Endothelial cell of umbilical vein (primary cell): Measurements from ENCODE around the gene PTH1R. TPM values are rescaled to one million over a fixed set of nuclear protein-coding genes. Genes with fewer than 3 reads are reported as not detected.

Experiments used
- BruUV-seq: library from RNA; stranded (reverse); fragments of 400-500 nt; replicated peaks from 2 replicates; lab custom pipeline; 2021; lab: Mats Ljungman, UMichigan
- CTCF ChIA-PET: fragments of 300-600, 350-600 bp; sonication (Branson Sonifier 250); formaldehyde crosslinking; loops from one replicate; lab custom pipeline; 2021; ENCODE audit warnings: antibody characterized with exemption, inconsistent platforms; lab: Charles Lee
- POLR2A ChIA-PET: fragments of 300-600, 350-600 bp; sonication (Branson Sonifier 250); formaldehyde crosslinking; loops from one replicate; lab custom pipeline; 2021; ENCODE audit warnings: antibody characterized with exemption, inconsistent platforms; lab: Charles Lee
- DNase-seq: peaks from one replicate; pipeline ENCODE4 v3.0.0-alpha.2; 2011; ENCODE audit warnings: low read depth, low spot score
- FAIRE-seq: peaks from 2 replicates; lab custom pipeline; 2011; peaks lifted over from hg19 to GRCh38; lab: Jason Lieb, UNC
- H2AFZ ChIP-seq: 2 replicates; pipeline ENCODE4 v1.6.0; 2012; ENCODE audit warnings: low read depth, low read length, control low read depth, inconsistent platforms
- H3K27ac ChIP-seq: 2 replicates; pipeline ENCODE4 v1.5.1; 2011; ENCODE audit warnings: low read depth, mild to moderate bottlenecking, control low read depth, low read length, moderate library complexity; ENCODE audit not compliant: insufficient read depth
- H3K27me3 ChIP-seq, 2 experiments: 2 replicates each; pipeline versions ENCODE4 v1.6.0 to v1.6.1; 2011; ENCODE audit warnings: low read length in 2 of 2, mixed read lengths in 1 of 2; ENCODE audit not compliant: control insufficient read depth in 2 of 2, insufficient read depth in 2 of 2
- H3K36me3 ChIP-seq, 2 experiments: 2 replicates in 1 of 2; 3 replicates in 1 of 2; pipeline ENCODE4 v1.5.1; 2011; ENCODE audit warnings: low read length in 2 of 2, mild to moderate bottlenecking in 1 of 2, moderate library complexity in 1 of 2; ENCODE audit not compliant: control insufficient read depth in 2 of 2, insufficient read depth in 2 of 2; ENCODE audit errors: extremely low read depth in 1 of 2
- H3K4me1 ChIP-seq: 3 replicates; pipeline ENCODE4 v1.5.1; 2011; ENCODE audit warnings: mild to moderate bottlenecking, low read length; ENCODE audit not compliant: control insufficient read depth, insufficient read depth; ENCODE audit errors: extremely low read depth
- H3K4me2 ChIP-seq: 2 replicates; pipeline ENCODE4 v1.6.1; 2011; ENCODE audit warnings: low read length, control low read depth, mixed read lengths; ENCODE audit not compliant: insufficient read depth
- H3K4me3 ChIP-seq, 3 experiments: fragments of 200-600 bp in 1 of 3; sonication (generic), shearing (Covaris generic) in 1 of 3; replicated peaks in 1 of 3; 2 replicates each; pipeline ENCODE4 v1.5.1; 2011 to 2016; ENCODE audit warnings: control low read depth in 3 of 3, low read length in 3 of 3, mild to moderate bottlenecking in 2 of 3, inconsistent platforms in 1 of 3, low read depth in 1 of 3, moderate library complexity in 1 of 3; ENCODE audit not compliant: insufficient read depth in 1 of 3
- H3K79me2 ChIP-seq: 2 replicates; pipeline ENCODE4 v1.6.0; 2012; ENCODE audit warnings: low read length, inconsistent platforms; ENCODE audit not compliant: control insufficient read depth, insufficient read depth
- H3K9ac ChIP-seq: replicated peaks from 2 replicates; pipeline ENCODE3; 2011; ENCODE audit warnings: low read length, control low read depth; ENCODE audit not compliant: insufficient read depth; ENCODE audit errors: extremely low read depth
- H3K9me1 ChIP-seq: replicated peaks from 3 replicates; pipeline ENCODE4 v1.6.0; 2011; ENCODE audit warnings: mild to moderate bottlenecking, low read length; ENCODE audit not compliant: control insufficient read depth, insufficient read depth; ENCODE audit errors: extremely low read depth
- H3K9me3 ChIP-seq: replicated peaks from 2 replicates; pipeline ENCODE4 v1.5.1; 2012; ENCODE audit warnings: low read length, inconsistent platforms; ENCODE audit not compliant: control insufficient read depth, insufficient read depth
- H4K20me1 ChIP-seq: replicated peaks from 2 replicates; pipeline ENCODE3; 2011; ENCODE audit warnings: mild to moderate bottlenecking, low read length; ENCODE audit not compliant: control insufficient read depth, insufficient read depth; ENCODE audit errors: extremely low read depth
- CTCF ChIP-seq, 2 donors: IDR thresholded peaks; 1 replicate in 1 of 2; 2 replicates in 1 of 2; pipeline ENCODE4 v1.5.1; 2011; ENCODE audit warnings: low read length in 2 of 2, mild to moderate bottlenecking in 2 of 2, moderate library complexity in 2 of 2, control low read depth in 1 of 2, inconsistent platforms in 1 of 2, low read depth in 1 of 2; ENCODE audit not compliant: insufficient read depth in 1 of 2; ENCODE audit errors: extremely low read depth in 1 of 2
- EZH2 ChIP-seq: IDR thresholded peaks from 2 replicates; pipeline ENCODE4 v1.6.1; 2012; ENCODE audit warnings: borderline replicate concordance, low read depth, mild to moderate bottlenecking, moderate library complexity, low read length, inconsistent platforms; ENCODE audit not compliant: severe bottlenecking
- FOS ChIP-seq: IDR thresholded peaks from 2 replicates; pipeline ENCODE4 v1.6.1; 2011; ENCODE audit warnings: mild to moderate bottlenecking, low read length, moderate library complexity, borderline replicate concordance; ENCODE audit not compliant: insufficient read depth
- GATA2 ChIP-seq: IDR thresholded peaks from 2 replicates; pipeline ENCODE4 v1.7.0; 2011; ENCODE audit warnings: low read depth, mild to moderate bottlenecking, moderate library complexity, mixed read lengths, low read length; ENCODE audit not compliant: insufficient read length, insufficient read depth
- JUN ChIP-seq: IDR thresholded peaks from 2 replicates; pipeline ENCODE4 v1.6.1; 2011; ENCODE audit warnings: borderline replicate concordance, low read depth; ENCODE audit not compliant: insufficient read length, insufficient read depth
- MYC ChIP-seq: IDR thresholded peaks from one replicate; pipeline ENCODE4 v1.6.1; 2011; ENCODE audit warnings: mild to moderate bottlenecking, low read depth, low read length
- POLR2A ChIP-seq: IDR thresholded peaks from 2 replicates; pipeline ENCODE4 v1.6.1; 2012; ENCODE audit warnings: low read depth, mild to moderate bottlenecking, control low read depth, low read length
- POLR2AphosphoS5 ChIP-seq: IDR thresholded peaks from 2 replicates; pipeline ENCODE4 v1.6.1; 2012; ENCODE audit warnings: low read depth, mild to moderate bottlenecking, control low read depth, low read length, moderate library complexity; ENCODE audit not compliant: insufficient read depth
- dilution Hi-C: fragments of 300-500 bp; cut with MboI; formaldehyde crosslinking; loops from one replicate; pipeline ENCODE4 v1.15.0; 2019; ENCODE audit warnings: low sequenced_read_pairs; ENCODE audit not compliant: extremely low pct_ligation_motif_present
- intact Hi-C: fragments of 100-400 bp; cut with micrococcal nuclease; formaldehyde crosslinking; loops from one replicate; pipeline ENCODE4 v1.10.0; 2022
- polyA plus RNA-seq, 4 experiments: library from polyadenylated mRNA; depleted of rRNA in 3 of 4; stranded (reverse) in 3 of 4; unstranded in 1 of 4; fragments of >200 nt; gene quantifications; 2 replicates each; pipeline versions ENCODE4 v1.2.1 to v1.2.3, GENCODE V29; 2011 to 2012; ENCODE audit warnings: missing spikeins in 1 of 4
- total RNA-seq: library from RNA; stranded (reverse); gene quantifications from 2 replicates; pipeline ENCODE4 v1.2.3, GENCODE V29; 2021
- TF ChIP-seq, protein P1 (sequence below): IDR thresholded peaks from 2 replicates; pipeline ENCODE4 v1.6.1; 2011; ENCODE audit not compliant: insufficient read depth, insufficient read length

Gene PTH1R
- total and polyA plus RNA-seq, 2 donors (not counting 3 experiments of a cell fraction or from before 2014, with no cell fraction given), result 0.08 to 0.46 TPM

DNA sequence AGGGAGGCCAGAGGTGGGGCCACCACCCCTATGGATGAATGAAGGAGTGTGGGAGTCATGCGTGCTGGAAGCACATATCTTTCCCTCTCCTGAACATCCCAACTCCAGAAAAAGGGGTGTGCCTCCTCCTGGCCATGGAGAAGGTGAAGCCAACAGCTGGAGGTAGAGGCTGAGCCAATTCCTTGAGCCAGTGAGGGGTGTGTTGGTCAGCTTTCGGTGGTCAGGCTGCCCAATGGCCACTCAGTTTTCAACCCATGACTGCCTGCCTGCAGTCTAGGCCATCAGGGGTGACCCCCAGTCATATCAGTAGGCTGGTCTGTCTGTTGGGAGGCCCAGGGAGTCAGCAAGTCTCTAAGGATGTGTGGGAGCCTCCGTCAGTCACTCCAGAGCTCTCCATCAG is 13.6 kb downstream of the PTH1R start:
- no peak overlapping the region for H3K9ac ChIP-seq
- no peak overlapping the region for H3K27ac ChIP-seq
- H3K4me3 ChIP-seq, result no peak overlapping the region
- no peak overlapping the region for H3K4me2 ChIP-seq
- BruUV-seq, result no TSS peak
- H3K9me3 ChIP-seq, result no peaks in the 10 kb centered on the region
- CTCF ChIA-PET, result interaction anchor here (0.9 to 2.8 kb wide), 6 partner anchors 18 to 185 kb away, joined by 3 to 8 read pairs (median 4); no protein-coding TSS in a partner anchor
- H4K20me1 ChIP-seq, result no peaks in the 10 kb centered on the region
- intact Hi-C loops, result loop anchor here (10.0 kb wide), 1 partner anchor 406 kb away; no protein-coding TSS in a partner anchor
- dilution Hi-C loops, result no loop called here
- no peaks in the 10 kb centered on the region for H3K79me2 ChIP-seq
- TF ChIP-seq CTCF (IDR thresholded peaks at IDR 0.05; ENCODE audit: extremely low read depth in 1 of 2, insufficient read depth in 1 of 2, low read depth in 1 of 2, low read length in 2 of 2), result no peak
- TF ChIP-seq FOS, result no peak
- TF ChIP-seq POLR2A, result no peak
- TF ChIP-seq MYC, result no peak
- TF ChIP-seq, protein P1, sequence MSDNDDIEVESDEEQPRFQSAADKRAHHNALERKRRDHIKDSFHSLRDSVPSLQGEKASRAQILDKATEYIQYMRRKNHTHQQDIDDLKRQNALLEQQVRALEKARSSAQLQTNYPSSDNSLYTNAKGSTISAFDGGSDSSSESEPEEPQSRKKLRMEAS, result no peak
- TF ChIP-seq EZH2, result no peak
- no peak for TF ChIP-seq POLR2AphosphoS5
- no peak for TF ChIP-seq JUN
- no peak for TF ChIP-seq GATA2
- no peak overlapping the region for H2AFZ ChIP-seq
- peaks cover 6% of the 10 kb centered on the region for H3K4me1 ChIP-seq
- POLR2A ChIA-PET, result no interaction called here
- no peak for FAIRE-seq
- H3K36me3 ChIP-seq, result no peaks in the 10 kb centered on the region
- no peaks in the 10 kb centered on the region for H3K9me1 ChIP-seq
- no peak for DNase-seq
- H3K27me3 ChIP-seq, result peaks cover 0 to 2% of the 10 kb centered on the region in 2 experiments
